ENCODE measurements around the gene GPX4. TPM values are rescaled to one million over a fixed set of nuclear protein-coding genes. Genes with fewer than 3 reads are reported as not detected.
A peak's percentile ranks its signal among the peaks of the same experiment; 100 is the strongest.

The GPX4 gene
- total and polyA plus RNA-seq, 10 of the 15 experiments (the other 5 are each of a cell fraction or from before 2014, with no cell fraction given) = 33.3 to 749 (median 297) TPM

GRCh38 chr19:1069009-1069779, 34.6 kb upstream of the GPX4 start (continued):
- TF ChIP-seq ZBTB33 (IDR thresholded peaks at IDR 0.05) (no peak), MLLT1 (IDR thresholded peaks at IDR 0.05) (0 out of 2 replicates have a peak, but pooled peaks have one; percentile 45), ZBED1 (IDR thresholded peaks at IDR 0.05; ENCODE audit: borderline replicate concordance) (no peak), HSF1 (IDR thresholded peaks at IDR 0.05; ENCODE audit: low read depth, low read length) (no peak), MXI1 (IDR thresholded peaks at IDR 0.05; ENCODE audit: low read depth, low read length) (peak; percentile 95), ETV6 (conservative IDR thresholded peaks at IDR 0.05 in 1 of 2, IDR thresholded peaks at IDR 0.05 in 1 of 2; ENCODE audit: borderline replicate concordance in 1 of 2, low read depth in 1 of 2) (peak in 1 of 2 experiments; percentile 39; a peak in 1 of 4 replicates), STAT1 (conservative IDR thresholded peaks at IDR 0.05) (no peak), ATF7 (IDR thresholded peaks at IDR 0.05; ENCODE audit: low read depth) (0 out of 2 replicates have a peak, but pooled peaks have one; percentile 22), DPF2 (IDR thresholded peaks at IDR 0.05) (peak; percentile 54), HDAC2 (IDR thresholded peaks at IDR 0.05) (no peak), HDAC6 (IDR thresholded peaks at IDR 0.05; ENCODE audit: unreplicated experiment) (no peak), SIN3A (IDR thresholded peaks at IDR 0.05; ENCODE audit: low read depth, low read length) (peak; percentile 74; the same call in 1 of the 2 replicates), GATAD2B (conservative IDR thresholded peaks at IDR 0.05; ENCODE audit: low read depth) (peak; percentile 68; the same call in 1 of the 2 replicates)
